ENCODE measurements around the gene PTPN4.

DNA sequence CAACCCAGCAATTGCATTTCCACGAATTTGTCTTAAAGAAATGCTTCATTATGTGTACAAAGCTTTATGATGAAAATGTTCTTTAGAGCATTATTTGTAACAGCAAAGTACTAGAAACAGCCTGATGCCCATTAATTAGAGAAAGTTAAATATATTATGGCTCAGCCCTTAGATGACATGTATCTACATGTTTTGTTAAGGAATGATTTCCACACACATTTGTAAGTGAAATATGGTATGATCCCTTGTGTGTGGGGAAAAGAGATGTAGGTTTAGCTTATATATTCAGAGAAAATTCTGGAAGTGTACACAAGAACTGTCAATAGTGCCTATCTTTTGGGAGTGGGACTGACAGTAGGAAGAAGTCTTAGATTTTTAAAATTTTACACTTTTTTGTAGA lies 3.8 kb upstream of the PTPN4 start:
- TF ChIP-seq EZH2 (IDR thresholded peaks at IDR 0.05; ENCODE audit: borderline replicate concordance, low read length) (no peak), CTCF (conservative IDR thresholded peaks at IDR 0.05 in 1 of 2, IDR thresholded peaks at IDR 0.05 in 1 of 2; ENCODE audit: extremely low read depth in 1 of 2, insufficient read depth in 1 of 2, low read depth in 1 of 2, low read length in 2 of 2) (no peak)

All from mammary epithelial cell (primary cell).